NCI-H1417 treated with DMSO at 0.1 percent for 48 hours (cell line): ENCODE results near the gene MYO9A.
"Not testable (repeated sequence)": the region's sequence is repeated elsewhere in the genome, so short reads cannot be mapped to it uniquely, and the experiment has no call there.

Experiments
- DNase-seq: peaks from one replicate; lab custom pipeline; 2025; lab: John Stamatoyannopoulos, UW

Gene MYO9A

GRCh38 chr15:71945012-71945411 lies 172.9 kb downstream of the MYO9A start:
- no peak for DNase-seq

GRCh38 chr15:71943806-71944205 lies 174.1 kb downstream of the MYO9A start:
- no peak for DNase-seq

- DNase-seq, result no peak
Measured at GRCh38 chr15:71939981-71940588, 177.9 kb downstream of the MYO9A start.

- no peak for DNase-seq
Measured at GRCh38 chr15:71937650-71938311, 180.2 kb downstream of the MYO9A start.

GRCh38 chr15:71934446-71934845 lies 183.5 kb downstream of the MYO9A start:
- no peak for DNase-seq

GRCh38 chr15:71932689-71933088 lies 185.3 kb downstream of the MYO9A start:
- DNase-seq, result no peak

- no peak for DNase-seq
Measured at GRCh38 chr15:71931261-71931660, 186.7 kb downstream of the MYO9A start.

- DNase-seq, result no peak
Measured at GRCh38 chr15:71925145-71925544, 192.8 kb downstream of the MYO9A start.

- DNase-seq, result no peak
Measured at GRCh38 chr15:71921191-71921590, 196.8 kb downstream of the MYO9A start.

GRCh38 chr15:71920573-71920972 lies 197.4 kb downstream of the MYO9A start:
- DNase-seq, result no peak

GRCh38 chr15:71916834-71917233 lies 201.1 kb downstream of the MYO9A start:
- no peak for DNase-seq

GRCh38 chr15:71914092-71914491 lies 203.9 kb downstream of the MYO9A start:
- no peak for DNase-seq

- DNase-seq, result no peak
Measured at GRCh38 chr15:71899674-71900073, 218.3 kb downstream of the MYO9A start.

GRCh38 chr15:71893691-71894090 lies 224.3 kb downstream of the MYO9A start:
- no peak for DNase-seq

- DNase-seq, result no peak
Measured at GRCh38 chr15:71892335-71892734, 225.6 kb downstream of the MYO9A start.

GRCh38 chr15:71891026-71891425 lies 226.9 kb downstream of the MYO9A start:
- no peak for DNase-seq

GRCh38 chr15:71889947-71890346 lies 228.0 kb downstream of the MYO9A start:
- DNase-seq, result no peak

GRCh38 chr15:71889385-71889784 lies 228.6 kb downstream of the MYO9A start:
- DNase-seq, result no peak

- DNase-seq, result no peak
Measured at GRCh38 chr15:71888797-71889196, 229.2 kb downstream of the MYO9A start.

- DNase-seq, result no peak
Measured at GRCh38 chr15:71885390-71885789, 232.6 kb downstream of the MYO9A start.

- DNase-seq, result no peak
Measured at GRCh38 chr15:71883447-71883846, 234.5 kb downstream of the MYO9A start.

GRCh38 chr15:71880276-71880675 lies 237.7 kb downstream of the MYO9A start:
- DNase-seq, result no peak

GRCh38 chr15:71874245-71874644 lies 243.7 kb downstream of the MYO9A start:
- no peak for DNase-seq

- DNase-seq, result not testable (repeated sequence)
Measured at GRCh38 chr15:71858232-71858631, 259.7 kb downstream of the MYO9A start.
